IMR-90 (cell line): ENCODE measurements around the gene TEAD4. TPM values are rescaled to one million over a fixed set of nuclear protein-coding genes. Genes with fewer than 3 reads are reported as not detected.

ENCODE experiments used
- ATAC-seq: fragments of 200-7000 bp; cut with Tn5 transposase; 2 replicates; pipeline ENCODE4 v1.9.1; 2020; ENCODE audit warnings: low read depth, mild to moderate bottlenecking, moderate library complexity
- BruUV-seq: library from RNA; stranded (reverse); fragments of 400-500 nt; replicated peaks from 2 replicates; lab custom pipeline; 2021; lab: Mats Ljungman, UMichigan
- CTCF ChIA-PET: fragments of 300-600 bp; formaldehyde crosslinking; extraction: SDS; loops from one replicate; lab custom pipeline; 2021; ENCODE audit warnings: antibody characterized with exemption; lab: Yijun Ruan, JAX
- POLR2A ChIA-PET: fragments of 300-600 bp; sonication (Branson Sonifier 250); formaldehyde crosslinking; loops from one replicate; lab custom pipeline; 2022; ENCODE audit warnings: antibody characterized with exemption; ENCODE audit not compliant: unreplicated experiment; lab: Charles Lee
- DNase-seq: peaks from one replicate; pipeline ENCODE4 v3.0.0; 2013
- H2AFZ ChIP-seq: replicated peaks from 2 replicates; pipeline ENCODE3; 2013; ENCODE audit warnings: low read length, mild to moderate bottlenecking; ENCODE audit not compliant: poor library complexity
- H2AK5ac ChIP-seq: 2 replicates; pipeline ENCODE4 v1.6.1; 2013; ENCODE audit warnings: low read depth, low read length, inconsistent platforms
- H2AK9ac ChIP-seq: replicated peaks from 2 replicates; pipeline ENCODE3; 2013; ENCODE audit warnings: mild to moderate bottlenecking, low read depth, low read length, moderate library complexity; ENCODE audit not compliant: poor library complexity
- H2BK120ac ChIP-seq: 2 replicates; pipeline ENCODE4 v1.6.1; 2013; ENCODE audit warnings: low read depth, low read length, inconsistent platforms
- H2BK15ac ChIP-seq: 3 replicates; pipeline ENCODE4 v1.6.1; 2013; ENCODE audit warnings: low read depth, low read length, inconsistent platforms
- H2BK20ac ChIP-seq: 2 replicates; pipeline ENCODE4 v1.6.1; 2013; ENCODE audit warnings: low read depth, mild to moderate bottlenecking, inconsistent platforms, low read length, moderate library complexity
- H2BK5ac ChIP-seq: 2 replicates; pipeline ENCODE4 v1.6.1; 2013; ENCODE audit warnings: mild to moderate bottlenecking, low read depth, low read length, inconsistent platforms; ENCODE audit not compliant: poor library complexity, severe bottlenecking
- H3K14ac ChIP-seq: replicated peaks from 2 replicates; pipeline ENCODE4 v1.6.1; 2013; ENCODE audit warnings: low read depth, low read length, inconsistent platforms
- H3K18ac ChIP-seq: 2 replicates; pipeline ENCODE4 v1.6.1; 2013; ENCODE audit warnings: low read depth, low read length, control low read depth
- H3K23ac ChIP-seq: 2 replicates; pipeline ENCODE4 v1.6.1; 2013; ENCODE audit warnings: low read depth, low read length, inconsistent platforms
- H3K27ac ChIP-seq: 2 replicates; pipeline ENCODE4 v1.5.1; 2013; ENCODE audit warnings: mild to moderate bottlenecking, control low read depth, low read length; ENCODE audit not compliant: insufficient read depth
- H3K27me3 ChIP-seq: 2 replicates; pipeline ENCODE4 v1.6.1; 2013; ENCODE audit warnings: low read length; ENCODE audit not compliant: control insufficient read depth, insufficient read depth
- H3K36me3 ChIP-seq: 2 replicates; pipeline ENCODE4 v1.6.1; 2013; ENCODE audit warnings: low read length, mixed read lengths; ENCODE audit not compliant: control insufficient read depth, insufficient read depth
- H3K4ac ChIP-seq: 2 replicates; pipeline ENCODE4 v1.6.1; 2013; ENCODE audit warnings: low read depth, low read length, inconsistent platforms
- H3K4me1 ChIP-seq: 2 replicates; pipeline ENCODE4 v1.6.1; 2013; ENCODE audit warnings: low read length, mixed read lengths; ENCODE audit not compliant: control insufficient read depth, insufficient read depth
- H3K4me2 ChIP-seq: 2 replicates; pipeline ENCODE4 v1.6.1; 2013; ENCODE audit warnings: low read depth, mild to moderate bottlenecking, control low read depth, low read length, moderate library complexity
- H3K4me3 ChIP-seq: 2 replicates; pipeline ENCODE4 v1.5.1; 2013; ENCODE audit warnings: low read depth, mild to moderate bottlenecking, control low read depth, low read length, moderate library complexity; ENCODE audit not compliant: insufficient read depth
- H3K56ac ChIP-seq: 2 replicates; pipeline ENCODE4 v1.6.1; 2013; ENCODE audit warnings: low read length, inconsistent platforms; ENCODE audit not compliant: insufficient read depth; ENCODE audit errors: extremely low read depth
- H3K79me1 ChIP-seq, 2 experiments: 2 replicates each; pipeline ENCODE4 v1.6.1; 2013; ENCODE audit warnings: low read length in 2 of 2, inconsistent platforms in 1 of 2, low read depth in 1 of 2
- H3K9ac ChIP-seq: 2 replicates; pipeline ENCODE4 v1.6.1; 2013; ENCODE audit warnings: low read depth, low read length, control low read depth
- H3K9me1 ChIP-seq: 2 replicates; pipeline ENCODE4 v1.6.1; 2013; ENCODE audit warnings: low read length, inconsistent platforms; ENCODE audit not compliant: insufficient read depth
- H3K9me3 ChIP-seq: 2 replicates; pipeline ENCODE4 v1.6.1; 2013; ENCODE audit warnings: low read length; ENCODE audit not compliant: control insufficient read depth, insufficient read depth
- H4K20me1 ChIP-seq: 2 replicates; pipeline ENCODE4 v1.6.1; 2013; ENCODE audit warnings: low read length, inconsistent platforms; ENCODE audit not compliant: insufficient read depth
- H4K5ac ChIP-seq: 2 replicates; pipeline ENCODE4 v1.6.1; 2013; ENCODE audit warnings: mild to moderate bottlenecking, low read depth, low read length, control low read depth
- H4K8ac ChIP-seq, 2 experiments: 2 replicates each; pipeline ENCODE4 v1.6.1; 2013; ENCODE audit warnings: low read depth in 2 of 2, low read length in 2 of 2, control low read depth in 1 of 2, inconsistent platforms in 1 of 2
- H4K91ac ChIP-seq: 2 replicates; pipeline ENCODE4 v1.6.1; 2013; ENCODE audit warnings: low read depth, low read length, inconsistent platforms; ENCODE audit not compliant: insufficient read depth
- BHLHE40 ChIP-seq: fragments of 150-350 bp; IDR thresholded peaks from 2 replicates; pipeline ENCODE4 v1.6.1; 2016; ENCODE audit warnings: mild to moderate bottlenecking, low read depth, low read length
- CEBPB ChIP-seq: IDR thresholded peaks from 2 replicates; pipeline ENCODE4 v1.6.1; 2012; ENCODE audit warnings: low read depth, low read length, improper control_type of control experiment
- CHD1 ChIP-seq: IDR thresholded peaks from 2 replicates; pipeline ENCODE4 v1.6.1; 2012; ENCODE audit warnings: low read depth, low read length, improper control_type of control experiment
- FOS ChIP-seq: fragments of 150-350 bp; IDR thresholded peaks from 2 replicates; pipeline ENCODE4 v1.6.1; 2016; ENCODE audit warnings: low read depth, low read length
- MAFK ChIP-seq: IDR thresholded peaks from 2 replicates; pipeline ENCODE4 v1.6.1; 2012; ENCODE audit warnings: low read depth, low read length, improper control_type of control experiment
- MAZ ChIP-seq: IDR thresholded peaks from 2 replicates; pipeline ENCODE4 v1.6.1; 2012; ENCODE audit warnings: low read depth, mild to moderate bottlenecking, low read length, improper control_type of control experiment, moderate library complexity, borderline replicate concordance
- POLR2A ChIP-seq: IDR thresholded peaks from 2 replicates; pipeline ENCODE4 v1.6.1; 2012; ENCODE audit warnings: mild to moderate bottlenecking, low read depth, low read length
- RAD21 ChIP-seq: IDR thresholded peaks from 2 replicates; pipeline ENCODE4 v1.6.1; 2012; ENCODE audit warnings: low read length, improper control_type of control experiment
- RCOR1 ChIP-seq: IDR thresholded peaks from 2 replicates; pipeline ENCODE4 v1.6.1; 2012; ENCODE audit warnings: mild to moderate bottlenecking, low read length, improper control_type of control experiment; ENCODE audit not compliant: insufficient replicate concordance
- RFX5 ChIP-seq: IDR thresholded peaks from 2 replicates; pipeline ENCODE4 v1.8.0; 2012; ENCODE audit warnings: low read depth, mild to moderate bottlenecking, low read length, moderate library complexity
- USF2 ChIP-seq: fragments of 150-350 bp; IDR thresholded peaks from 2 replicates; pipeline ENCODE4 v1.6.1; 2017; ENCODE audit warnings: mild to moderate bottlenecking, antibody characterized with exemption, low read length, low read depth
- WGBS, 2 experiments: methylation state at CpG; one replicate each; pipeline versions ENCODE4 v1.1.5 to v1.1.7; 2013; ENCODE audit warnings: missing lambda C conversion rate in 2 of 2; ENCODE audit not compliant: insufficient read length in 1 of 2; ENCODE audit errors: extremely low coverage in 2 of 2; 5-methylcytosine and 5-hydroxymethylcytosine counted together
- dilution Hi-C: fragments of 300-500 bp; cut with HindIII; formaldehyde crosslinking; loops from one replicate; pipeline ENCODE4 v1.14.3; 2018; ENCODE audit warnings: low sequenced_read_pairs; ENCODE audit not compliant: unreplicated experiment
- in situ Hi-C: fragments of 300-500 bp; cut with MboI; formaldehyde crosslinking; loops from 3 replicates; pipeline ENCODE4 v1.14.3; 2019; ENCODE audit warnings: low sequenced_read_pairs, inconsistent platforms, mixed read lengths
- intact Hi-C: fragments of 100-400 bp; cut with micrococcal nuclease; formaldehyde crosslinking; loops from 2 replicates; pipeline ENCODE4 v1.10.0; 2022
- polyA plus RNA-seq, 3 experiments: library from polyadenylated mRNA; depleted of rRNA; stranded (reverse); fragments of >200 nt; gene quantifications; 2 replicates each; pipeline ENCODE4 v1.2.3, GENCODE V29; 2012; ENCODE audit warnings: low replicate concordance in 1 of 3
- total RNA-seq: library from RNA; depleted of rRNA; stranded (reverse); fragments of >200 nt; gene quantifications from 2 replicates; pipeline ENCODE4 v1.2.3, GENCODE V29; 2012
- TF ChIP-seq, protein P1 (sequence below): conservative IDR thresholded peaks from 2 replicates; pipeline ENCODE4 v1.5.1; 2012; ENCODE audit warnings: mild to moderate bottlenecking, low read depth, low read length, improper control_type of control experiment

TEAD4 gene
- total and polyA plus RNA-seq, 2 of the 4 experiments (the other 2 are of a cell fraction), result 8.8 to 24.9 TPM

GRCh38 chr12:3015356-3015755 is 56.2 kb downstream of the TEAD4 start:
- Histone ChIP-seq H2AFZ (no peak overlapping the region), H4K20me1 (no peaks in the 10 kb centered on the region; the same call in 1 of the 2 replicates), H2BK15ac (no peak overlapping the region), H3K4ac (no peak overlapping the region), H3K4me2 (no peak overlapping the region), H2AK5ac (no peak overlapping the region), H2BK20ac (no peak overlapping the region), H3K27me3 (no peaks in the 10 kb centered on the region), H3K27ac (no peak overlapping the region), H4K91ac (no peak overlapping the region), H3K23ac (no peak overlapping the region), H2AK9ac (peak overlapping the region; percentile 47), H3K56ac (no peak overlapping the region), H4K5ac (no peak overlapping the region), H3K14ac (no peak overlapping the region), H2BK5ac (no peak overlapping the region), H3K4me3 (no peak overlapping the region), H3K36me3 (peaks cover 10% of the 10 kb centered on the region), H3K79me1 (no peaks in the 10 kb centered on the region; a peak in 1 of 4 replicates), H3K9me1 (peaks cover 13% of the 10 kb centered on the region; the same call in 1 of the 2 replicates), H4K8ac (no peak overlapping the region), H3K4me1 (peaks cover 3% of the 10 kb centered on the region), H3K9me3 (no peaks in the 10 kb centered on the region), H2BK120ac (no peak overlapping the region), H3K18ac (no peak overlapping the region), H3K9ac (no peak overlapping the region)
- no TSS peak for BruUV-seq
- dilution Hi-C loops (no loop called here), intact Hi-C loops (no loop called here), in situ Hi-C loops (no loop called here)
- ATAC-seq (no peak), DNase-seq (no peak)
- ChIA-PET CTCF (no interaction called here), POLR2A (no interaction called here)
- TF ChIP-seq MAFK, result no peak
- TF ChIP-seq RAD21, result no peak
- no peak for TF ChIP-seq RFX5
- TF ChIP-seq POLR2A, result no peak
- no peak for TF ChIP-seq USF2
- no peak for TF ChIP-seq BHLHE40
- TF ChIP-seq CHD1, result no peak
- no peak for TF ChIP-seq RCOR1
- TF ChIP-seq FOS, result no peak
- no peak for TF ChIP-seq MAZ
- TF ChIP-seq, protein P1, sequence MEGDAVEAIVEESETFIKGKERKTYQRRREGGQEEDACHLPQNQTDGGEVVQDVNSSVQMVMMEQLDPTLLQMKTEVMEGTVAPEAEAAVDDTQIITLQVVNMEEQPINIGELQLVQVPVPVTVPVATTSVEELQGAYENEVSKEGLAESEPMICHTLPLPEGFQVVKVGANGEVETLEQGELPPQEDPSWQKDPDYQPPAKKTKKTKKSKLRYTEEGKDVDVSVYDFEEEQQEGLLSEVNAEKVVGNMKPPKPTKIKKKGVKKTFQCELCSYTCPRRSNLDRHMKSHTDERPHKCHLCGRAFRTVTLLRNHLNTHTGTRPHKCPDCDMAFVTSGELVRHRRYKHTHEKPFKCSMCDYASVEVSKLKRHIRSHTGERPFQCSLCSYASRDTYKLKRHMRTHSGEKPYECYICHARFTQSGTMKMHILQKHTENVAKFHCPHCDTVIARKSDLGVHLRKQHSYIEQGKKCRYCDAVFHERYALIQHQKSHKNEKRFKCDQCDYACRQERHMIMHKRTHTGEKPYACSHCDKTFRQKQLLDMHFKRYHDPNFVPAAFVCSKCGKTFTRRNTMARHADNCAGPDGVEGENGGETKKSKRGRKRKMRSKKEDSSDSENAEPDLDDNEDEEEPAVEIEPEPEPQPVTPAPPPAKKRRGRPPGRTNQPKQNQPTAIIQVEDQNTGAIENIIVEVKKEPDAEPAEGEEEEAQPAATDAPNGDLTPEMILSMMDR, result no peak
- no peak for TF ChIP-seq CEBPB
- 80% methylated on average over 2 of the region's 12 CpGs; no CpG with 5 or more reads in 1 of the 2 experiments for WGBS, 2 experiments
